Measurements from ENCODE around the gene USP1.

The USP1 gene

GRCh38 chr1:62476525-62477219 lies 39.8 kb downstream of the USP1 start:
- no peak overlapping the region for H3K4me3 ChIP-seq (ENCODE audit: low read depth, low read length)
- no peak for TF ChIP-seq CTCF (IDR thresholded peaks at IDR 0.05; ENCODE audit: insufficient read depth, low read depth, low read length, missing control alignments)
- DNase-seq (ENCODE audit: low read depth) = no peak

GRCh38 chr1:62481681-62482080 lies 44.8 kb downstream of the USP1 start:
- no peak overlapping the region for H3K4me3 ChIP-seq (ENCODE audit: low read depth, low read length)
- no peak for DNase-seq (ENCODE audit: low read depth)
- TF ChIP-seq CTCF (IDR thresholded peaks at IDR 0.05; ENCODE audit: insufficient read depth, low read depth, low read length, missing control alignments) = no peak

GRCh38 chr1:62484824-62485468 lies 48.1 kb downstream of the USP1 start:
- peak; percentile 5 for DNase-seq (ENCODE audit: low read depth)
- TF ChIP-seq CTCF (IDR thresholded peaks at IDR 0.05; ENCODE audit: insufficient read depth, low read depth, low read length, missing control alignments) = no peak
- H3K4me3 ChIP-seq (ENCODE audit: low read depth, low read length) = peak overlapping the region; percentile 25; the same call in 1 of the 2 replicates

DNA sequence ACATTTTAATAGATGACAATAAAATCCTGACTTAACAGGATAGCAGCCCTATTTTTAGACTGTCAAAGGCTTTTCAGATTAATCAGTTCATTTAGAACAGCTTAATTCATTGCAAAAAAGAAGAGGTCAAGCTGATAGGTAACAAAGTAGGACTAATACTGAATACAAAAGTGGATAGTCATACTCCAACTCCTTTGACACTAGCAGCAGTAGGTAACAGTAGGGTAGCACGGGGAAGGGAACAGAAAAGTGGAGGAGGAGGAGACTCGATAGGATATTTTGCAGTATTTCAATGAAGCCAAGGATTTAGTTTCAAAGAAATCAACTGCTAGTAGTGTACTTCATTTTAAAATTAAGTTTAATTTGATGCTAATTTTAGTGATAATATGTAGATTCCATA lies 51.1 kb downstream of the USP1 start:
- no peak overlapping the region for H3K4me3 ChIP-seq (ENCODE audit: low read depth, low read length)
- TF ChIP-seq CTCF (IDR thresholded peaks at IDR 0.05; ENCODE audit: insufficient read depth, low read depth, low read length, missing control alignments) = no peak
- DNase-seq (ENCODE audit: low read depth) = no peak

- DNase-seq (ENCODE audit: low read depth) = no peak
- no peak for TF ChIP-seq CTCF (IDR thresholded peaks at IDR 0.05; ENCODE audit: insufficient read depth, low read depth, low read length, missing control alignments)
- no peak overlapping the region for H3K4me3 ChIP-seq (ENCODE audit: low read depth, low read length)
These were observed 55.7 kb downstream of the USP1 start for GRCh38 chr1:62492521-62492920.

DNA sequence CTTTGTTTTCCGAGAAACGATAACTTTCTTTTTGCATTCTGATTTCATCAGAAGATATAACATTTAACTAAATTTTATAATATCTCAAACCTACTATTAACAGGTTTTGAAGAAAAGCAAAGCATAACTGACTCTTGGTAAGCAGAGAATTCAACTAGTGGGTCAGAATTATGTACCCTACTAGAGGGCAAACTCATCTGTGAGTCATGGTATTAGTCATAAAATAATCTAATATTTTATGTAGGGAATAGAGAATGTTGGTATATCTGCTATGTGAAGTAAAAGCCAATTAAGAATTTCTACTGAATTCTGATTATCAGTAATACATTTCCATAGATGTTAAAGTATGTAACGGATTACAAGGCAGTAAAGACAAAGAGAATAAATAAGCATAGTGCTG lies 56.8 kb downstream of the USP1 start:
- TF ChIP-seq CTCF (IDR thresholded peaks at IDR 0.05; ENCODE audit: insufficient read depth, low read depth, low read length, missing control alignments) = no peak
- DNase-seq (ENCODE audit: low read depth) = no peak
- no peak overlapping the region for H3K4me3 ChIP-seq (ENCODE audit: low read depth, low read length)

All from GM12865 (cell line).